GM12864 (cell line): Measurements from ENCODE around the gene HERPUD2.

ENCODE experiments used
- DNase-seq: peaks from one replicate; pipeline ENCODE4 v3.0.0-alpha.2; 2011; ENCODE audit warnings: low read depth
- H3K4me3 ChIP-seq: 2 replicates; pipeline ENCODE4 v1.5.1; 2011; ENCODE audit warnings: mild to moderate bottlenecking, low read depth, low read length, control low read depth
- CTCF ChIP-seq: IDR thresholded peaks from 2 replicates; pipeline ENCODE4 v1.5.1; 2011; ENCODE audit warnings: low read depth, mild to moderate bottlenecking, moderate library complexity, low read length, control low read depth, inconsistent platforms; ENCODE audit errors: missing control alignments

The HERPUD2 gene

GRCh38 chr7:35729061-35729783 lies 34.3 kb upstream of the HERPUD2 start:
- no peak for TF ChIP-seq CTCF
- DNase-seq, result peak; percentile 95
- peak overlapping the region; percentile 41 for H3K4me3 ChIP-seq

GRCh38 chr7:35728412-35729060 lies 33.6 kb upstream of the HERPUD2 start:
- H3K4me3 ChIP-seq, result peak overlapping the region; percentile 41

GRCh38 chr7:35727571-35727970 lies 32.6 kb upstream of the HERPUD2 start:
- TF ChIP-seq CTCF, result peak; percentile 11
- H3K4me3 ChIP-seq, result no peak overlapping the region; the same call in 1 of the 2 replicates
- DNase-seq, result no peak

More at GRCh38 chr7:35728412-35729060, 33.6 kb upstream of the HERPUD2 start:
- TF ChIP-seq CTCF, result no peak
- no peak for DNase-seq

GRCh38 chr7:35726654-35727053 lies 31.7 kb upstream of the HERPUD2 start:
- no peak for TF ChIP-seq CTCF
- no peak for DNase-seq
- no peak overlapping the region for H3K4me3 ChIP-seq

- H3K4me3 ChIP-seq, result no peak overlapping the region
- peak; percentile 59 for TF ChIP-seq CTCF
- peak; percentile 96 for DNase-seq
These were observed 30.3 kb upstream of the HERPUD2 start for GRCh38 chr7:35725280-35725680.

GRCh38 chr7:35723011-35723410 lies 28.1 kb upstream of the HERPUD2 start:
- DNase-seq, result no peak
- TF ChIP-seq CTCF, result no peak
- H3K4me3 ChIP-seq, result no peak overlapping the region
